ENCODE measurements around the gene MACROD2. TPM values are rescaled to one million over a fixed set of nuclear protein-coding genes. Genes with fewer than 3 reads are reported as not detected.

The MACROD2 gene
- total and polyA plus RNA-seq, 4 donors = 0.66 to 10.5 (median 3.3) TPM

DNA sequence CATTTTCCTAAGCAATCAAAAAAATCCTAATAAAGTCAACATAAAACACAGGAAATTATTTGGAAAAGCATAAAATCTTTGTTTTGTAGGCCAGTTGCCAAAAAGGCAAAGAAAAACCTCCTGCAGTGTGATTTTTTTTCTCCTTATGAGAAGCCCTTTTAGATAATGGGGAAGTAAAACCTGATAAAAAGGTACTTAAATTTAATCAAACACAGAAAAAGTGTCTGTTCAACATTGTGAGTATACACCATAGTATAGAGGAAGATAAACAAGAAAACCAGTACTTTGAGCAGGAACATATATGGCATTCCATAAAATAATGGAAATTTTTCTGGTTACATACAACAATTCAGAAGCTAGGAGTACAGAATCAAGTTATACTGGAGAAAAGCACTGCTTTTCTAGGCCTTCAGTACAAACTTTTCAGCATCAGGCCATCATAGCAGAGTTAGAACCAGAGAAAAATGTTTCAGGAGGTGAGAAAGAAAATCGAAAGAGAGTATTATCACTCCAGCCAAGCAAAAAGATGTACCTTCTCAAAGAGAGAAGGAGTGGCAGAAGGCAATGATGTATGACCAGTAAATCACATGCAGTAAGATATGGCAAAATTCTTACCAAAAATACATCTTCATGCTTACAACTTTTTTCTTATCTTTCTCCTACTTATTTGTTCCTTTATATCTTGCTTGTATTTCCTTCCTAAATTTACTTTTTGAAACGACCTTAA lies 2083.0 kb downstream of the MACROD2 start:
- no peaks in the 10 kb centered on the region for H3K9me3 ChIP-seq (ENCODE audit: control insufficient read depth in 4 of 4, low read length in 3 of 4)
- DNase-seq (ENCODE audit: low spot score) = no peak
- H3K9ac ChIP-seq (ENCODE audit: low read depth in 1 of 2, low read length in 2 of 2) = no peak overlapping the region
- no peak overlapping the region for H3K27ac ChIP-seq (ENCODE audit: low read depth in 1 of 2, low read length in 2 of 2)
- no peaks in the 10 kb centered on the region for H3K4me1 ChIP-seq (ENCODE audit: control insufficient read depth in 4 of 4, insufficient read depth in 4 of 4, low read length in 3 of 4)
- H3K36me3 ChIP-seq (ENCODE audit: control insufficient read depth in 4 of 4, insufficient read depth in 3 of 4, low read depth in 1 of 4, low read length in 3 of 4) = no peaks in the 10 kb centered on the region
- TF ChIP-seq NR2F2 (IDR thresholded peaks at IDR 0.05) (no peak), RAD21 (IDR thresholded peaks at IDR 0.05) (no peak), ATF3 (IDR thresholded peaks at IDR 0.05) (no peak), FOXA2 (IDR thresholded peaks at IDR 0.05) (no peak), GABPA (IDR thresholded peaks at IDR 0.05 in 1 of 2, conservative IDR thresholded peaks at IDR 0.05 in 1 of 2) (no peak), YY1 (IDR thresholded peaks at IDR 0.05) (no peak), HNF4G (IDR thresholded peaks at IDR 0.05) (no peak)
- TF ChIP-seq, protein P1, sequence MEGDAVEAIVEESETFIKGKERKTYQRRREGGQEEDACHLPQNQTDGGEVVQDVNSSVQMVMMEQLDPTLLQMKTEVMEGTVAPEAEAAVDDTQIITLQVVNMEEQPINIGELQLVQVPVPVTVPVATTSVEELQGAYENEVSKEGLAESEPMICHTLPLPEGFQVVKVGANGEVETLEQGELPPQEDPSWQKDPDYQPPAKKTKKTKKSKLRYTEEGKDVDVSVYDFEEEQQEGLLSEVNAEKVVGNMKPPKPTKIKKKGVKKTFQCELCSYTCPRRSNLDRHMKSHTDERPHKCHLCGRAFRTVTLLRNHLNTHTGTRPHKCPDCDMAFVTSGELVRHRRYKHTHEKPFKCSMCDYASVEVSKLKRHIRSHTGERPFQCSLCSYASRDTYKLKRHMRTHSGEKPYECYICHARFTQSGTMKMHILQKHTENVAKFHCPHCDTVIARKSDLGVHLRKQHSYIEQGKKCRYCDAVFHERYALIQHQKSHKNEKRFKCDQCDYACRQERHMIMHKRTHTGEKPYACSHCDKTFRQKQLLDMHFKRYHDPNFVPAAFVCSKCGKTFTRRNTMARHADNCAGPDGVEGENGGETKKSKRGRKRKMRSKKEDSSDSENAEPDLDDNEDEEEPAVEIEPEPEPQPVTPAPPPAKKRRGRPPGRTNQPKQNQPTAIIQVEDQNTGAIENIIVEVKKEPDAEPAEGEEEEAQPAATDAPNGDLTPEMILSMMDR (IDR thresholded peaks at IDR 0.05; ENCODE audit: low read depth, low read length, missing input control) = no peak
- TF ChIP-seq, protein P2, sequence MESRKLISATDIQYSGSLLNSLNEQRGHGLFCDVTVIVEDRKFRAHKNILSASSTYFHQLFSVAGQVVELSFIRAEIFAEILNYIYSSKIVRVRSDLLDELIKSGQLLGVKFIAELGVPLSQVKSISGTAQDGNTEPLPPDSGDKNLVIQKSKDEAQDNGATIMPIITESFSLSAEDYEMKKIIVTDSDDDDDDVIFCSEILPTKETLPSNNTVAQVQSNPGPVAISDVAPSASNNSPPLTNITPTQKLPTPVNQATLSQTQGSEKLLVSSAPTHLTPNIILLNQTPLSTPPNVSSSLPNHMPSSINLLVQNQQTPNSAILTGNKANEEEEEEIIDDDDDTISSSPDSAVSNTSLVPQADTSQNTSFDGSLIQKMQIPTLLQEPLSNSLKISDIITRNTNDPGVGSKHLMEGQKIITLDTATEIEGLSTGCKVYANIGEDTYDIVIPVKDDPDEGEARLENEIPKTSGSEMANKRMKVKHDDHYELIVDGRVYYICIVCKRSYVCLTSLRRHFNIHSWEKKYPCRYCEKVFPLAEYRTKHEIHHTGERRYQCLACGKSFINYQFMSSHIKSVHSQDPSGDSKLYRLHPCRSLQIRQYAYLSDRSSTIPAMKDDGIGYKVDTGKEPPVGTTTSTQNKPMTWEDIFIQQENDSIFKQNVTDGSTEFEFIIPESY (IDR thresholded peaks at IDR 0.05) = no peak
- H3K27me3 ChIP-seq (ENCODE audit: control insufficient read depth in 4 of 4, insufficient read depth in 4 of 4, low read length in 3 of 4) = no peaks in the 10 kb centered on the region
- no peak overlapping the region for H3K4me3 ChIP-seq (ENCODE audit: low read depth in 1 of 3, low read length in 3 of 3)
- 56% methylated on average over 2 of the region's 2 CpGs for WGBS

DNA sequence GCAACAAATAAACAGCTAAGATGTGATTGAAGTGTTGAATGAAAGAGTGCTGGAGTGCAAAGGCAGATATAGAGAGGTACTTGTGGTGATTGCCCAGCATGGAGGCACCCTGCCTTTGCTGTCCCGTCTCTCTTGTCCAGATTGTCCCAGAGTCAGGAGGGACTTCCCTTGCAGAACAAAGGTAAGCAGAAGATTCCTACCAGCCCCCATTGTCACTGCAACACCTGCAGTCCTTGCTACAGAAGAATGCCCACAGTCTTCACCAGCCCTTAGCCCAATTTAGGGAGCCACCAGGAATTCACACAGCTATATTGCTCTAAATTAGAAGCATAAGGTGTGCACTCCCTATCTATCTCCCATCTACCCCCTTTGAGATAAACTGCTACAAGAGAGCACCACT lies 2086.1 kb downstream of the MACROD2 start:
- H3K4me1 ChIP-seq (ENCODE audit: control insufficient read depth in 4 of 4, insufficient read depth in 4 of 4, low read length in 3 of 4) = no peaks in the 10 kb centered on the region

GRCh38 chr20:16082051-16082550 lies 2086.8 kb downstream of the MACROD2 start:
- no peak for DNase-seq (ENCODE audit: low spot score)
- Histone ChIP-seq H3K4me3 (ENCODE audit: low read depth in 1 of 3, low read length in 3 of 3) (no peak overlapping the region), H3K36me3 (ENCODE audit: control insufficient read depth in 4 of 4, insufficient read depth in 3 of 4, low read depth in 1 of 4, low read length in 3 of 4) (no peaks in the 10 kb centered on the region), H3K27ac (ENCODE audit: low read depth in 1 of 2, low read length in 2 of 2) (no peak overlapping the region), H3K9ac (ENCODE audit: low read depth in 1 of 2, low read length in 2 of 2) (no peak overlapping the region), H3K27me3 (ENCODE audit: control insufficient read depth in 4 of 4, insufficient read depth in 4 of 4, low read length in 3 of 4) (no peaks in the 10 kb centered on the region), H3K9me3 (ENCODE audit: control insufficient read depth in 4 of 4, low read length in 3 of 4) (peaks cover 0 to 2% (median 0%) of the 10 kb centered on the region in 4 donors), H3K4me1 (ENCODE audit: control insufficient read depth in 4 of 4, insufficient read depth in 4 of 4, low read length in 3 of 4) (no peaks in the 10 kb centered on the region)
- WGBS = 94% methylated on average over 2 of the region's 2 CpGs
- TF ChIP-seq YY1 (IDR thresholded peaks at IDR 0.05) (no peak), TAF1 (conservative IDR thresholded peaks at IDR 0.05) (no peak), HNF4A (conservative IDR thresholded peaks at IDR 0.05) (no peak), FOXA1 (IDR thresholded peaks at IDR 0.05) (no peak), EGR1 (IDR thresholded peaks at IDR 0.05; ENCODE audit: low read depth in 2 of 2) (no peak), GABPA (IDR thresholded peaks at IDR 0.05 in 1 of 2, conservative IDR thresholded peaks at IDR 0.05 in 1 of 2) (no peak), JUND (IDR thresholded peaks at IDR 0.05) (no peak), FOXA2 (IDR thresholded peaks at IDR 0.05) (no peak), SP1 (IDR thresholded peaks at IDR 0.05) (no peak), NR2F2 (IDR thresholded peaks at IDR 0.05) (no peak), REST (IDR thresholded peaks at IDR 0.05) (no peak)
- TF ChIP-seq, protein P2 (IDR thresholded peaks at IDR 0.05) = no peak

More for the DNA sequence above, 2086.1 kb downstream of the MACROD2 start:
- no peaks in the 10 kb centered on the region for H3K9me3 ChIP-seq (ENCODE audit: control insufficient read depth in 4 of 4, low read length in 3 of 4)
- H3K27me3 ChIP-seq (ENCODE audit: control insufficient read depth in 4 of 4, insufficient read depth in 4 of 4, low read length in 3 of 4) = no peaks in the 10 kb centered on the region
- no peak overlapping the region for H3K27ac ChIP-seq (ENCODE audit: low read depth in 1 of 2, low read length in 2 of 2)
- no peak overlapping the region for H3K4me3 ChIP-seq (ENCODE audit: low read depth in 1 of 3, low read length in 3 of 3)
- DNase-seq (ENCODE audit: low spot score) = no peak
- WGBS = 81% methylated on average over 1 of the region's 1 CpG
- no peaks in the 10 kb centered on the region for H3K36me3 ChIP-seq (ENCODE audit: control insufficient read depth in 4 of 4, insufficient read depth in 3 of 4, low read depth in 1 of 4, low read length in 3 of 4)
- no peak for TF ChIP-seq TAF1 (conservative IDR thresholded peaks at IDR 0.05)
- no peak overlapping the region for H3K9ac ChIP-seq (ENCODE audit: low read depth in 1 of 2, low read length in 2 of 2)

Data from liver (tissue), 9 donors.